ENCODE results near the gene ITIH6.
"Not testable (repeated sequence)": the region's sequence is repeated elsewhere in the genome, so short reads cannot be mapped to it uniquely, and the experiment has no call there.

ITIH6 gene, protein sequence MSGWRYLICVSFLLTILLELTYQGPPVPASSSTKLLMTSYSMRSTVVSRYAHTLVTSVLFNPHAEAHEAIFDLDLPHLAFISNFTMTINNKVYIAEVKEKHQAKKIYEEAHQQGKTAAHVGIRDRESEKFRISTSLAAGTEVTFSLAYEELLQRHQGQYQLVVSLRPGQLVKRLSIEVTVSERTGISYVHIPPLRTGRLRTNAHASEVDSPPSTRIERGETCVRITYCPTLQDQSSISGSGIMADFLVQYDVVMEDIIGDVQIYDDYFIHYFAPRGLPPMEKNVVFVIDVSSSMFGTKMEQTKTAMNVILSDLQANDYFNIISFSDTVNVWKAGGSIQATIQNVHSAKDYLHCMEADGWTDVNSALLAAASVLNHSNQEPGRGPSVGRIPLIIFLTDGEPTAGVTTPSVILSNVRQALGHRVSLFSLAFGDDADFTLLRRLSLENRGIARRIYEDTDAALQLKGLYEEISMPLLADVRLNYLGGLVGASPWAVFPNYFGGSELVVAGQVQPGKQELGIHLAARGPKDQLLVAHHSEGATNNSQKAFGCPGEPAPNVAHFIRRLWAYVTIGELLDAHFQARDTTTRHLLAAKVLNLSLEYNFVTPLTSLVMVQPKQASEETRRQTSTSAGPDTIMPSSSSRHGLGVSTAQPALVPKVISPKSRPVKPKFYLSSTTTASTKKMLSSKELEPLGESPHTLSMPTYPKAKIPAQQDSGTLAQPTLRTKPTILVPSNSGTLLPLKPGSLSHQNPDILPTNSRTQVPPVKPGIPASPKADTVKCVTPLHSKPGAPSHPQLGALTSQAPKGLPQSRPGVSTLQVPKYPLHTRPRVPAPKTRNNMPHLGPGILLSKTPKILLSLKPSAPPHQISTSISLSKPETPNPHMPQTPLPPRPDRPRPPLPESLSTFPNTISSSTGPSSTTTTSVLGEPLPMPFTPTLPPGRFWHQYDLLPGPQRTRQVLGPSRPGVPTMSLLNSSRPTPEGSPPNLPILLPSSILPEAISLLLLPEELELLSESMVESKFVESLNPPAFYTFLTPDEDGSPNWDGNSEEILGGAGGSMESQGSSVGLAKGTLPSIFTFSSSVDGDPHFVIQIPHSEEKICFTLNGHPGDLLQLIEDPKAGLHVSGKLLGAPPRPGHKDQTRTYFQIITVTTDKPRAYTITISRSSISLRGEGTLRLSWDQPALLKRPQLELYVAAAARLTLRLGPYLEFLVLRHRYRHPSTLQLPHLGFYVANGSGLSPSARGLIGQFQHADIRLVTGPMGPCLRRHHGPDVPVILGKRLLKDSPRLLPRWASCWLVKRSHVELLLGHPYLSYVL

DNA sequence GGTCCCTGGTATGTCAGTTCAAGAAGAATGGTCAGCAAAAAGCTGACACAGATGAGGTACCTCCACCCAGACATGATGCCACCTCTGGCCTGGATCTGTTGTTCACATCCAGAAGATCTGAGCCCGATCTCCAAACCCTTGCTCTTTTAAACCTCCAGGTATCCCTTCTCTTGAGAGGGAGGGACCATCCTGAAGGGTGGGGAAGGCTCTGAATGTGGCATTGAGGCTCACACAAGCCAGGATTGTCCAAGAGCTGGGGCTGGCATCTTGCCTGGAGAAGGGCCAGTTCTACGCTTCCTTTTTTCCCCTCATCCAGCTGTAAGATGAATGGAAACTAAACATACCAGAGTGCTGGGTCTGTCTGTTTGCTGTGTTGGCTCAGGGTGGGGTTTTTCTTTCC lies at the start of gene ITIH6:
ITIH6 (minus strand) TSS at position 119 of the 400 bp plus-strand sequence; CDS start at position 74, 45 bp downstream.
- peaks cover 13% of the 10 kb centered on the region for H3K27me3 Mint-ChIP-seq (ENCODE audit: low read depth)
- no peaks in the 10 kb centered on the region for H3K4me1 Mint-ChIP-seq (ENCODE audit: low read depth)
- H3K4me3 Mint-ChIP-seq, result no peak within 1 kb of the TSS
- no peak within 1 kb of the TSS for H3K27ac Mint-ChIP-seq
- H3K9me3 Mint-ChIP-seq, result no peaks in the 10 kb centered on the region
- DNase-seq (ENCODE audit: low spot score), result no peak
- no peaks in the 10 kb centered on the region for H3K36me3 Mint-ChIP-seq (ENCODE audit: low read depth)

DNA sequence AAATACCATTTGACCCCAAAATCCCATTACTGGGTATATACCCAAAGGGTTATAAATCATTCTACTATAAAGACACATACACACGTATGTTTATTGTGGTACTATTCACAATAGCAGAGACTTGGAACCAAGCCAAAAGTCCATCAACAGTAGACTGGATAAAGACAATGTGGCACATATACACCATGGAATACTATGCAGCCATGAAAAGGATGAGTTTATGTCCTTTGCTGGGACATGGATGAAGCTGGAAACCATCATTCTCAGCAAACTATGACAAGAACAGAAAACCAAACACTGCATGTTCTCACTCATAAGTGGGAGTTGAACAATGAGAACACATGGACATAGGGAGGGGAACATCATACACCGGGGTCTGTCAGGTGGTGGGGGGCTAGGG lies 49.6 kb upstream of the ITIH6 start:
- H3K4me1 Mint-ChIP-seq (ENCODE audit: low read depth); DNase-seq (ENCODE audit: low spot score); H3K27ac Mint-ChIP-seq; H3K4me3 Mint-ChIP-seq; H3K27me3 Mint-ChIP-seq (ENCODE audit: low read depth); H3K36me3 Mint-ChIP-seq (ENCODE audit: low read depth); H3K9me3 Mint-ChIP-seq: not testable (repeated sequence)

DNA sequence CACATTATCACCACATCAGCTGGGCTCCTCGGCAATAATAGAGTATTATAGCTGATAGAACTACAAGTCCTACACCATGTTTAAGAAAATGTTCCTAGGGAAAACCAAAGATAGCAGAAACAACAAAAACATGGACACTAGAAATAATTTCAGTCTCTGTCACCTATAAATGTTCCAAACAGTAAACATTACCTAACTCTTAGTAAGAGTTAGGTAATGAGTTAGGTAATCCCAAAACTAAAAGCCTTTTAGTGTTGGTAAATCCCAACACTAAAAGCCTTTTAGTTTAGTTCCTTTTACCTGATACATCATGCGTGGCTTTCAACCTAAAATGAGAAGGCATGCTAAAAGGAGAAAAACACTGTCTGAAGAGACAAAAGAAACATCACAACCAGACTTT lies 45.0 kb upstream of the ITIH6 start:
- Mint-ChIP-seq H3K4me3 (no peak overlapping the region), H3K27ac (no peak overlapping the region), H3K4me1 (ENCODE audit: low read depth) (no peaks in the 10 kb centered on the region), H3K36me3 (ENCODE audit: low read depth) (no peaks in the 10 kb centered on the region), H3K9me3 (no peaks in the 10 kb centered on the region), H3K27me3 (ENCODE audit: low read depth) (no peaks in the 10 kb centered on the region)
- DNase-seq (ENCODE audit: low spot score), result no peak

DNA sequence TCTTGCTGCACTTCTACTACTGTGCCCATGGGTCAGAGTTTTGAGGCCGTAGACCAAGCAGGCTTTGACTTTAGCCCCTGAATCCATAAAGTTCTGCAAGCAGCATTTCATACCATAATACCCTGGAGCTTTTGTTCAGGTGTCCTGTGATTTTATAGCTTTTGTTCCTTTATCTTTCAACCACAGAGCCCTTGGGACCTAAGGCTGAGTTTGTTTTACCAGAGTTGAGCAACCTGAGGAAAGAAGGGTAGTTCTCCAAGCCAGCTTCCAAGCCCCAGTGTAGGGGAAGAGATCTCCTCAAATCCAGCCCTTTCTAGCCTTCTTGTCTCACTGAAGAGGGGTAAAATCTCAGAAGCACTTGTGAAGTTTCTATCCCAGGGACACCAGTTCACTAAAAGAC lies 44.6 kb upstream of the ITIH6 start:
- Mint-ChIP-seq H3K27me3 (ENCODE audit: low read depth) (no peaks in the 10 kb centered on the region), H3K36me3 (ENCODE audit: low read depth) (no peaks in the 10 kb centered on the region), H3K27ac (no peak overlapping the region), H3K4me1 (ENCODE audit: low read depth) (no peaks in the 10 kb centered on the region), H3K9me3 (no peaks in the 10 kb centered on the region), H3K4me3 (no peak overlapping the region)
- DNase-seq (ENCODE audit: low spot score), result no peak

- H3K36me3 Mint-ChIP-seq (ENCODE audit: low read depth); DNase-seq (ENCODE audit: low spot score); H3K27me3 Mint-ChIP-seq (ENCODE audit: low read depth); H3K4me3 Mint-ChIP-seq; H3K4me1 Mint-ChIP-seq (ENCODE audit: low read depth); H3K9me3 Mint-ChIP-seq; H3K27ac Mint-ChIP-seq: not testable (repeated sequence)
These were observed 43.3 kb upstream of the ITIH6 start for GRCh38 chrX:54841184-54841874.

- Mint-ChIP-seq H3K27ac (no peak overlapping the region), H3K27me3 (ENCODE audit: low read depth) (peaks cover 9% of the 10 kb centered on the region), H3K9me3 (no peaks in the 10 kb centered on the region), H3K4me3 (no peak overlapping the region), H3K4me1 (ENCODE audit: low read depth) (no peaks in the 10 kb centered on the region), H3K36me3 (ENCODE audit: low read depth) (no peaks in the 10 kb centered on the region)
- DNase-seq (ENCODE audit: low spot score), result no peak
These were observed 40.5 kb upstream of the ITIH6 start for GRCh38 chrX:54838583-54838982.

GRCh38 chrX:54826598-54826997 lies 28.5 kb upstream of the ITIH6 start:
- DNase-seq (ENCODE audit: low spot score), result no peak
- Mint-ChIP-seq H3K27ac (no peak overlapping the region), H3K36me3 (ENCODE audit: low read depth) (no peaks in the 10 kb centered on the region), H3K27me3 (ENCODE audit: low read depth) (peaks cover 4% of the 10 kb centered on the region), H3K4me1 (ENCODE audit: low read depth) (no peaks in the 10 kb centered on the region), H3K9me3 (no peaks in the 10 kb centered on the region), H3K4me3 (no peak overlapping the region)

GRCh38 chrX:54825716-54826438 lies 27.8 kb upstream of the ITIH6 start:
- Mint-ChIP-seq H3K4me1 (ENCODE audit: low read depth) (no peaks in the 10 kb centered on the region), H3K4me3 (no peak overlapping the region), H3K27ac (no peak overlapping the region), H3K9me3 (no peaks in the 10 kb centered on the region), H3K27me3 (ENCODE audit: low read depth) (no peaks in the 10 kb centered on the region), H3K36me3 (ENCODE audit: low read depth) (no peaks in the 10 kb centered on the region)
- no peak for DNase-seq (ENCODE audit: low spot score)

DNA sequence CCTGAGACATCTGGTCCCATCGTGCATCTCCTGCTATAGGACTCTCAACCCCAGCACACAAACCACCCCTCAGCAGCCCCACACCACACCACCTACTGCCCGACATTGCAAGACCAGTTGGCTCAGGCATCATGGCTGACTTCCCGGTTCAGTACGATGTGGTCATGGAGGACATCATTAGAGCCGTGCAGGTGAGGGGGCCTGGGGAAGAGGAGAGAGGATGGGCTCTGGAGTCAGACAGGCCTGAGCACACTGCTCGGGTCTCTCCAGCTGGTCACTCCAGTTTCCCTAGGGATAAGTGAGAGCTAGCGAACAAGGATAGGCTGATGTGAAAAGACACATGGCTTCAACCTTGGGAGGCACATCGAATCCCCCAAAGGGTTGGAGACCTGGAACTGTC lies 26.7 kb upstream of the ITIH6 start:
- H3K27me3 Mint-ChIP-seq (ENCODE audit: low read depth), result no peaks in the 10 kb centered on the region
- H3K9me3 Mint-ChIP-seq, result no peaks in the 10 kb centered on the region
- H3K4me3 Mint-ChIP-seq, result no peak overlapping the region
- no peaks in the 10 kb centered on the region for H3K36me3 Mint-ChIP-seq (ENCODE audit: low read depth)
- DNase-seq (ENCODE audit: low spot score), result no peak
- no peak overlapping the region for H3K27ac Mint-ChIP-seq
- H3K4me1 Mint-ChIP-seq (ENCODE audit: low read depth), result no peaks in the 10 kb centered on the region

- Mint-ChIP-seq H3K36me3 (ENCODE audit: low read depth) (no peaks in the 10 kb centered on the region), H3K27me3 (ENCODE audit: low read depth) (no peaks in the 10 kb centered on the region), H3K4me3 (no peak overlapping the region), H3K27ac (no peak overlapping the region), H3K9me3 (no peaks in the 10 kb centered on the region), H3K4me1 (ENCODE audit: low read depth) (no peaks in the 10 kb centered on the region)
- no peak for DNase-seq (ENCODE audit: low spot score)
These were observed 26.1 kb upstream of the ITIH6 start for GRCh38 chrX:54824195-54824594.

DNA sequence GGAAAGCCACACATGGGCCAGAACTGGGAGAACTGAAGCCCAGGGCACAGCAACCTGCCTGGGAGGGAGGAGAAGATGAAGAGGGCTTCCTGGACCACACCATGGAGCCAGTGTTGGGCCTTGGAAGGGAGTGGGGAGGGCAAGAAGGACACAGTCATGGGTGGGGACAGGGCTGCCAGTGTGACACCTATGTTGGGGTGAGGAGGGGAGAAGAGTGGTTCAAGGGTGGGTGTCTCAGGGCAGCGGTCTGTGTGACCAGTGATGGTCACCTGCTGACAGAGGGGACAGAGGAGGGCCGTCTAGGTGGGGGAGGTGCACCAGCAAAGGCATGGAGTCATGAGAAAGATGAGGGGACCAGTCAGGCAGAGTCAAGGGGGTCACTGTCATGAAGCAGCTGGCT lies 23.3 kb upstream of the ITIH6 start:
- no peak overlapping the region for H3K4me3 Mint-ChIP-seq
- H3K4me1 Mint-ChIP-seq (ENCODE audit: low read depth), result no peaks in the 10 kb centered on the region
- H3K27ac Mint-ChIP-seq, result no peak overlapping the region
- DNase-seq (ENCODE audit: low spot score), result no peak
- no peaks in the 10 kb centered on the region for H3K27me3 Mint-ChIP-seq (ENCODE audit: low read depth)
- peaks cover 2% of the 10 kb centered on the region for H3K36me3 Mint-ChIP-seq (ENCODE audit: low read depth)
- H3K9me3 Mint-ChIP-seq, result no peaks in the 10 kb centered on the region

- H3K27me3 Mint-ChIP-seq (ENCODE audit: low read depth), result no peaks in the 10 kb centered on the region
- no peaks in the 10 kb centered on the region for H3K4me1 Mint-ChIP-seq (ENCODE audit: low read depth)
- DNase-seq (ENCODE audit: low spot score), result no peak
- H3K27ac Mint-ChIP-seq, result no peak overlapping the region
- H3K36me3 Mint-ChIP-seq (ENCODE audit: low read depth), result peaks cover 8% of the 10 kb centered on the region
- no peak overlapping the region for H3K4me3 Mint-ChIP-seq
- H3K9me3 Mint-ChIP-seq, result no peaks in the 10 kb centered on the region
These were observed 22.7 kb upstream of the ITIH6 start for GRCh38 chrX:54820737-54821136.

DNA sequence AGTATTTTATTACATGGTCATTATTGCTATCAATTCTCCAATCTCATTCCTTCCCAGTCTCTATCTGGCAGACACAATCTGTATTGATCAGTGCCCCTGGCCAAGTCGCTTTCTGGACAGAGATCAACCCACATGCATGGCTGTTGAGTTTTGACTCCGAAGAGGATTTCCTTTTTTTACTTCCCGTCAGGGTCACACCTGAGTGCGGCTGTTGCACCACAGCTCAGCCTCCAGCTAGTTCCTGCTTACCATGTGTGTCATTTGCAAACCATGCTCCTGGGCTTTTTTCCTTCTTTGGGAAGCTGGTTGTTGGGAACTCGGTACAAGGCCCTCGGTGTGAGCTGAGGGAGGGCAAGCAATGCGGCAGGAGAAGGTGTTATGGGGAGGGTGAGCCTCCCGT lies 21.1 kb upstream of the ITIH6 start:
- H3K9me3 Mint-ChIP-seq, result no peaks in the 10 kb centered on the region
- no peaks in the 10 kb centered on the region for H3K27me3 Mint-ChIP-seq (ENCODE audit: low read depth)
- DNase-seq (ENCODE audit: low spot score), result no peak
- no peak overlapping the region for H3K4me3 Mint-ChIP-seq
- H3K27ac Mint-ChIP-seq, result no peak overlapping the region
- peaks cover 11% of the 10 kb centered on the region for H3K36me3 Mint-ChIP-seq (ENCODE audit: low read depth)
- no peaks in the 10 kb centered on the region for H3K4me1 Mint-ChIP-seq (ENCODE audit: low read depth)
